Measurements from ENCODE around the gene TMEM128.
"Not testable (repeated sequence)": the region's sequence is repeated elsewhere in the genome, so short reads cannot be mapped to it uniquely, and the experiment has no call there.

TMEM128 gene

DNA sequence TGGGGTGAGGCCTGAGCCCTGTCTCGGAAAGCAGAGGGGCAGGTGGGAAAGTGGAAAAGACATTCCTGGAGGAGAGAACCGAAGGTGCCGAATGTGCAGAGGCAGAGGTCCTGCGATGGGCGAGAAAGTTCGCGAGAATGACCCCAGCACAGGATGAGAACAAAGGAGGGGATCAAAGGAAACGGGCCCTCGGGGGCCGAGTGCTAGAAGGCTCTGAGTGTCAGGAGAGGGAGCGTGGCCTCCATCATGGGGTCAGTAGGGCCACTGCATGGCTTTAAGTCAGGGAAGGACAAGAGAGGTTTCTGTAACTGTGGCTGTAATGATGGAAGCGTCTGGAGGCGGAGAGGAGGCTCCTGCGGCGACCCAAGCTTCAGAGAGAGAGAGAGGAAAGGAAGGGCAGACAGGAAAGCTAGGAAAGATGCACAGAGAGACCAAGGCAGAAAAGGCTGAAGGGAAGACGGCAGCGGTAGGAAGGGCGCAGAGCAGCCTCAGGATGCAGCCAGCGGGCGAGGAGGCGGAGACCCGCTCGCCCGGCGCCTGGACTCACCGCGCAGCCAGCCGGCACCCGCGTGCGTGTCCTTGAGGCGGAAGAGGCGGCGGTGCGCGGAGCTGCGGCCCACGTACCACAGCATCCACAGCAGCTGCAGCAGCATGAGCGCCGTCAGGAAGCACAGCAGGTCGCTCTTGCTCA, 22.0 kb downstream of the TMEM128 start:
- no peaks in the 10 kb centered on the region for H3K4me1 ChIP-seq
- H3K27me3 ChIP-seq, result no peaks in the 10 kb centered on the region
- H3K27ac ChIP-seq, result no peak overlapping the region
- H3K9ac ChIP-seq, result no peak overlapping the region
- H3K4me3 ChIP-seq, result no peak overlapping the region
- H4K20me1 ChIP-seq, result no peaks in the 10 kb centered on the region
- H3K9me3 ChIP-seq (replicated peaks in 1 of 11), result peaks cover 0 to 22% (median 8%) of the 10 kb centered on the region in 11 experiments; a peak in 12 of 22 replicates
- TF ChIP-seq Cebpa-rat (IDR thresholded peaks at IDR 0.05), result no peak
- H3K36me3 ChIP-seq, result no peaks in the 10 kb centered on the region
- no peak overlapping the region for H3K4me2 ChIP-seq

DNA sequence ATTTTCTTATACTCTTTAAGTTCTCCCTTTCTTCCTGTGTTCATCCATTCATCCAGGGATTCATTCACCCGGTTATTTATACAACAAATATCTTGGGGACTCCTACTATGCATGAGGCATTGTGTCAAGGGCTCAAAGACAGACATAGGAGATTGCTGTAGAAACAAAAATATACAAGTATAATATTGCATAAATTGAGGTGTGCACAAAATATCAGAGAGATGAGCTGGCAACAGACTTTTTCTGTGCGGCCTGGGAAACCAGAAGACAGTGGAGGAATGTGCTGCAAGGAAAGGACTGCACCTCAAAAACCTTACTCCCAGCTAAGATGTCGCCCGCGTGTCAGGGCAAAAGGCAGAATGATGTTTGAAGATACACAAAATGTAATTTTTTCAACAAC, 30.9 kb downstream of the TMEM128 start:
- Histone ChIP-seq H3K9me3 (replicated peaks in 1 of 11) (no peaks in the 10 kb centered on the region), H3K27ac (no peak overlapping the region), H3K4me1 (no peaks in the 10 kb centered on the region), H3K36me3 (no peaks in the 10 kb centered on the region), H3K4me3 (no peak overlapping the region), H3K4me2 (no peak overlapping the region), H3K27me3 (no peaks in the 10 kb centered on the region), H4K20me1 (no peaks in the 10 kb centered on the region), H3K9ac (no peak overlapping the region)
- TF ChIP-seq Cebpa-rat (IDR thresholded peaks at IDR 0.05), result no peak

DNA sequence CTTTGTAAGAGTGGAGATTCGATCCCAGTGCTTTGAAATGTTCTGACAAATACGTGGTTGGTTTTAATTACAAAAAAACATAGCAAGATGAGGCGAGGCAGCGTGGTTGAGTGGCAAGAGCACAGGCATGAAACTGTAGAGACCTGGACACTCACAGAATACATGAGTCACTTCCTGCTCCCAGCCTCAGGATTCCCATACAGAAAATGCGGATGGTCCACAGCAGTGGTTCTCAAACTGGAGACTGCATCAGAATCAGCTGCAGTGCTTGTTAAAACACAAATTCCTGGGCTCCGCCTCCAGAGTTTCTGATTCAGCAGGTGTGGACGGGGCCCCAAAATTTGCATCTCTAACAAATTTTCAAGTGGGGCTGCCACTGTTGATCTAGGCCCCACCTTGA, 31.4 kb downstream of the TMEM128 start:
- H3K27me3 ChIP-seq, result no peaks in the 10 kb centered on the region
- TF ChIP-seq Cebpa-rat (IDR thresholded peaks at IDR 0.05), result no peak
- H3K9me3 ChIP-seq (replicated peaks in 1 of 11), result no peaks in the 10 kb centered on the region
- no peak overlapping the region for H3K4me3 ChIP-seq
- no peak overlapping the region for H3K27ac ChIP-seq
- H3K9ac ChIP-seq, result no peak overlapping the region
- H4K20me1 ChIP-seq, result no peaks in the 10 kb centered on the region
- no peak overlapping the region for H3K4me2 ChIP-seq
- H3K36me3 ChIP-seq, result no peaks in the 10 kb centered on the region
- H3K4me1 ChIP-seq, result no peaks in the 10 kb centered on the region

DNA sequence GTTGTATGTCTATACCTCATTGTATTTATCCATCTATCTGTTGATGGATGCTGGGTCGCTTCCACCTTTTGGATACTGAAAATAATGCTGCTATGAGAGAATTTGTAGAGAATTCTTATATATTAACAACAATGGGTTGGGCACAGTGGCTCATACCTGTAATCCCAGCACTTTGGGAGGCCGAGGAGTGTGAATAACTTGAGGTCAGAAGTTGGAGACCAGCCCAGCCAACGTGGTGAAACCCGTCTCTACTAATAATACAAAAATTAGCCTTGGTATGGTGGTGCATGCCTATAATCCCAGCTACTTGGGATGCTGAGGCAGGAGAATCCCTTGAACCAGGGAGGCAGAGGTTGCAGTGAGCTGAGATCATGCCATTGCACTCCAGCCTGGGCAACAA, 34.3 kb downstream of the TMEM128 start:
- H3K36me3 ChIP-seq; H3K4me3 ChIP-seq; H4K20me1 ChIP-seq; H3K4me2 ChIP-seq; H3K27ac ChIP-seq; H3K9me3 ChIP-seq (replicated peaks in 1 of 11); H3K27me3 ChIP-seq; H3K9ac ChIP-seq; H3K4me1 ChIP-seq: not testable (repeated sequence)

DNA sequence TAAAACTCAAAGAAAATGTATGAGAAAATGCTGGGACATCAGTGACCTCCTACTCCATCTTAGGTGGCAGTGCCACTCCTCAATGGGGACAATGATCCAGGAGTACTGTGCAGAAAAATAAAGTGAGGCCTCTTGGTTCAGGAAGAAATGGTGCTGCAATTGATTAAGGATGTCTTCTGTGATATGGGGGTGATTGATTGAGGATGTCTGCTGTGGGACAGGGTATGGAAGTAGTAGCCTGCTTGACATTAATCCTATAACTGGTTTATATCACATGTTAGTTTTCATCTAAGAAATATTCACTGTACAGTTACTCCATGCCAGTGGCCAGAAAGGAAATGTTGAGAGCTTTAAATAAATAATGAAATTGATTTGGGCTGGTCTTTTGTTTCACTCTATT, 41.8 kb downstream of the TMEM128 start:
- peaks cover 0 to 7% (median 0%) of the 10 kb centered on the region in 11 experiments; a peak in 2 of 22 replicates for H3K9me3 ChIP-seq (replicated peaks in 1 of 11)
- H3K4me2 ChIP-seq, result no peak overlapping the region
- no peaks in the 10 kb centered on the region for H4K20me1 ChIP-seq
- TF ChIP-seq Cebpa-rat (IDR thresholded peaks at IDR 0.05), result no peak
- H3K27ac ChIP-seq, result no peak overlapping the region
- no peaks in the 10 kb centered on the region for H3K36me3 ChIP-seq
- H3K9ac ChIP-seq, result no peak overlapping the region
- H3K4me3 ChIP-seq, result no peak overlapping the region
- H3K27me3 ChIP-seq, result no peaks in the 10 kb centered on the region
- H3K4me1 ChIP-seq, result no peaks in the 10 kb centered on the region

DNA sequence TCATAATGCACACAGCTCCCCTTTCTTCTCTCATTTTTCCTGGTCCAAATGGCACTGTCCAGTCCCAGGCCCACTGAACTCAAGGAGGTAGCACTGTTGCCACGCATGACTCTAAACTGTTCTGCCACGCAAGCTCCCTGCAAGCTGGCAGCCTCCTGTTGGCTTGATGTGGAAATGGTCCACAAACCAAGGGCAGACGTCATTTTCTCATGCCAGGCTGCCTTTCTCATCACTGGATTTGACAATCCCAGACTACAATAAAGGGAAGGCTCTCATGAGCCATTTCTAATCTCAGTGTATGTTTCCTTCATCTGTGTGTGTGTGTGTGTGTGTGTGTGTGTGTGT, 43.6 kb downstream of the TMEM128 start:
- H3K36me3 ChIP-seq, result no peaks in the 10 kb centered on the region
- no peak overlapping the region for H3K4me2 ChIP-seq
- H3K9me3 ChIP-seq (replicated peaks in 1 of 11), result peaks cover 0 to 7% (median 0%) of the 10 kb centered on the region in 11 experiments; a peak in 2 of 22 replicates
- H3K4me1 ChIP-seq, result no peaks in the 10 kb centered on the region
- H3K27me3 ChIP-seq, result no peaks in the 10 kb centered on the region
- TF ChIP-seq Cebpa-rat (IDR thresholded peaks at IDR 0.05), result no peak
- H3K27ac ChIP-seq, result no peak overlapping the region
- H4K20me1 ChIP-seq, result no peaks in the 10 kb centered on the region
- no peak overlapping the region for H3K9ac ChIP-seq
- H3K4me3 ChIP-seq, result no peak overlapping the region

DNA sequence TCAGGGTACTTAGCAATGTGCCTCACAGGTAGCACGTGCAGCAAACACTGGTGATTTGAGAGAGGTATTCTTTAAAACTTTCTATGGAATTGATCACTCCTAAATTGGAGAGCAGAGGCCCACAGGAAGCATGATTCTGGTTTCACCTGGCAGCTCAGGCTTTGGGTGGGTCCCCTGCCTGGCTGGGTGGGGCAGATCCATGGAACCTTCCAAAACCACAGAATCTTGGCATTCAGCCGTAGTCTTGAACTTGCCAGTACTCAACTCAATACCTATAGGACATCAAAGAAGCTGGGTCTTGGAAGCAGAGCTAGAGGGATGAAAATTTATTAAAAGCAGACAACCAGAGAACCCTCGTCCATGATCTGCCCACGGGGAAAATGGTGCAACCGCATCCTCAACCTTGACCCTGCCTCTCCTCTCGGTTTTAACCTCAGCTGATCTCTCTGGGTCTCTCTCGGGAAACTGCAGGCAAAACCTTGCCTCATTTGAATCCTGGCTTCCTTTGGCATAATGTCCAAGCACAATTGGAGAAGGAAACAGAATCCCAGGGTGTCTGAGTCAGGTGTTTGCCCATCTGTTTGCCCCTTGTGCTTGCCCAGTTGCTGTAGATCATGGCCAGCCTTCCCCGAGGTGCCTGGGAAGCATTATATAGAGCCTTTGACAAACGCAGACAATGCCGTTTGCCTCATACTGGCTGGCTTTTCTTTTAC, 44.2 kb downstream of the TMEM128 start:
- Histone ChIP-seq H4K20me1 (no peaks in the 10 kb centered on the region), H3K4me2 (no peak overlapping the region), H3K27ac (no peak overlapping the region), H3K4me3 (no peak overlapping the region), H3K9ac (no peak overlapping the region), H3K4me1 (no peaks in the 10 kb centered on the region), H3K27me3 (no peaks in the 10 kb centered on the region), H3K9me3 (replicated peaks in 1 of 11) (peaks cover 0 to 7% (median 0%) of the 10 kb centered on the region in 11 experiments; a peak in 2 of 22 replicates), H3K36me3 (no peaks in the 10 kb centered on the region)
- no peak for TF ChIP-seq Cebpa-rat (IDR thresholded peaks at IDR 0.05)

DNA sequence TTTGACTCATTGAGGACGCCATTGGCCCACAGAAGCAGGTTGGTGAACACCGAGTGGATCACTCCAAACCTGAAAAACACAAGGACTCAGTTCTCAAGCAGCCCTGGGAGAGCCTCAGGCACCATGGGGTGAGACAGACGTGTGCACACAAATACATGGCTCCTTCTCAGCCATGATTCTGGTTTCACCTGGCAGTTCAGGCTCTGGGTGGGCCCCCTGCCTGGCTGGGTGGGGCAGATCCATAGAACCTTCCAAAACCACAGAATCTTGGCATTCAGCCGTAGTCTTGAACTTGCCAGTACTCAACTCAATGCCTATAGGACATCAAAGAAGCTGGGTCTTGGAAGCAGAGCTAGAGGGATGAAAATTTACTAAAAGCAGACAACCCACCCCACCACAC, 45.5 kb downstream of the TMEM128 start:
- H3K4me3 ChIP-seq, result no peak overlapping the region
- peaks cover 0 to 7% (median 0%) of the 10 kb centered on the region in 11 experiments; a peak in 2 of 22 replicates for H3K9me3 ChIP-seq (replicated peaks in 1 of 11)
- no peaks in the 10 kb centered on the region for H4K20me1 ChIP-seq
- H3K36me3 ChIP-seq, result no peaks in the 10 kb centered on the region
- no peaks in the 10 kb centered on the region for H3K27me3 ChIP-seq
- H3K4me1 ChIP-seq, result no peaks in the 10 kb centered on the region
- no peak overlapping the region for H3K4me2 ChIP-seq
- TF ChIP-seq Cebpa-rat (IDR thresholded peaks at IDR 0.05), result no peak
- H3K9ac ChIP-seq, result no peak overlapping the region
- no peak overlapping the region for H3K27ac ChIP-seq

DNA sequence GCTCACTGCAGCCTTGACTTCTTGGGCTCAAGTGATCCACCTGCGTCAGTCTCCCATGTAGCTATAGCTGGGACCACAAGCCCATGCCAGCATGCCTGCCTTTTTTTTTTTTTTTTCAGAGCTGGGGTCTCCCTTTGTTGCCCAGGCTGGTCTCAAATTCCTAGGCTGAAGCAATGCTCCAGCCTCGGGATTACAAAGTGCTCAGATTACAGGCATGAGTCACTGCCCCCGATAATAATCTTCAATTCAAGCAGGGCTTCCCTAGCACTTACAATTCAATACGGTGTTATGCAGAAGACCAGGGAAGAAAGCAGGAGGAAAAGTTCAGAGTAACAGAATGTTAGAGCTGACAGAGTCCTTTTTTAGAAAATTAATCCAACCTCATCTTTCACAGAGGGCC, 47.4 kb downstream of the TMEM128 start:
- Histone ChIP-seq H3K4me2 (no peak overlapping the region), H3K9ac (no peak overlapping the region), H3K4me1 (no peaks in the 10 kb centered on the region), H3K36me3 (no peaks in the 10 kb centered on the region), H3K4me3 (no peak overlapping the region), H4K20me1 (no peaks in the 10 kb centered on the region), H3K9me3 (replicated peaks in 1 of 11) (0 out of 22 replicates have a peak, but pooled peaks cover 0 to 5% (median 0%) of the 10 kb centered on the region in 11 experiments), H3K27ac (no peak overlapping the region), H3K27me3 (no peaks in the 10 kb centered on the region)
- no peak for TF ChIP-seq Cebpa-rat (IDR thresholded peaks at IDR 0.05)

DNA sequence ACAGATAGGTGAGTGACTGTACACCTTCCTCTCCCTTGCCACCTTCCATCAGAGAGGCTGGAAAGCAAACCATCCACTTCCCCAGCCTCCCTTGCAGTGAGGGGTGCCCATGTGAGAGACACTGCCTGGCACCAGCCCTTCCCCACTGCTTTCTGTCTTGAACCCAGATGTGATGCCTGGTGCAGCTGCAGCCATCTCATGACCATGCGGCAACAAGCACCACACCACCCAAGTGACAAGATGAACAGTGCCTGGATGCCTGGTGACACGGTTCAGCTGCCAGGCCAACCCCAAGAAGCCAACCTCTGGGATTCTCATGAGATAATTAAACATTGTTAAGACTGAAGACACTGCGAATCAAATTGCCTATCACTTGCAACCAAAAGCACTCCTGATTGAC, 52.7 kb downstream of the TMEM128 start:
- TF ChIP-seq Cebpa-rat (IDR thresholded peaks at IDR 0.05), result no peak
- Histone ChIP-seq H3K4me3 (no peak overlapping the region), H3K4me2 (no peak overlapping the region), H3K27ac (no peak overlapping the region), H3K36me3 (no peaks in the 10 kb centered on the region), H3K9ac (no peak overlapping the region), H3K9me3 (replicated peaks in 1 of 11) (peaks cover 0 to 8% (median 0%) of the 10 kb centered on the region in 11 experiments; a peak in 1 of 22 replicates), H4K20me1 (no peaks in the 10 kb centered on the region), H3K27me3 (no peaks in the 10 kb centered on the region), H3K4me1 (peaks cover 0 to 10% (median 3%) of the 10 kb centered on the region in 10 experiments; a peak in 6 of 20 replicates)

DNA sequence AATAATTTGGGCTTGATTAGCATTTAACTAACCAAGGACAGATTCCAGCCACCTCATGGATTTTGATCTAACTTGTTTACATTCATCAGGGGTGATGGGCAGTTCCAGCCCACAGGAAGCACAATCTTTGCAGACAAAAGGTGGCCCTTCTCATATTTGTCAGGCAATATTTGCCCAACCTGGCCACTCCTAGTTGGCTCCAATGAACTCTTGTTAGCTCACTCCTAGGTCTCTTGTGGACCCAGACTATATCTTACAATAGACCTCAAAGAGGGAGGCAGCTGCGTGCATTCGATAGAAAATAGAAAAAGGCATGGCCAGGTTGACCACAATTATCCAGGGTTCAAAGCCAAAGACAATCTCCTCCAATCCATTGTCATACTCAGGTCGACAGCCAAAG, 59.5 kb downstream of the TMEM128 start:
- not testable (repeated sequence) for H3K27me3 ChIP-seq; H3K4me1 ChIP-seq; H3K36me3 ChIP-seq; H3K9me3 ChIP-seq (replicated peaks in 1 of 11); H3K4me3 ChIP-seq; H3K9ac ChIP-seq; H3K4me2 ChIP-seq; H3K27ac ChIP-seq; H4K20me1 ChIP-seq

All from BLaER1 treated with 17β-estradiol and CSF1 and Interleukin-3, amounts not matched to agents 10 nM and 100 nM (cell line).